Posterior cingulate gyrus (tissue), 11 donors: ENCODE measurements around the gene MMS22L.
"Not testable (repeated sequence)": the region's sequence is repeated elsewhere in the genome, so short reads cannot be mapped to it uniquely, and the experiment has no call there.

ENCODE experiments used
- DNase-seq, 10 donors: peaks; one replicate each; pipeline versions ENCODE4 v3.0.0 to v3.0.0-alpha.2; 2020 to 2021; ENCODE audit warnings: mixed read lengths in 3 of 10
- intact Hi-C: fragments of 100-400 bp; cut with DNase I; formaldehyde crosslinking; loops from one replicate; pipeline ENCODE4 v1.15.1; 2023

The MMS22L gene

DNA sequence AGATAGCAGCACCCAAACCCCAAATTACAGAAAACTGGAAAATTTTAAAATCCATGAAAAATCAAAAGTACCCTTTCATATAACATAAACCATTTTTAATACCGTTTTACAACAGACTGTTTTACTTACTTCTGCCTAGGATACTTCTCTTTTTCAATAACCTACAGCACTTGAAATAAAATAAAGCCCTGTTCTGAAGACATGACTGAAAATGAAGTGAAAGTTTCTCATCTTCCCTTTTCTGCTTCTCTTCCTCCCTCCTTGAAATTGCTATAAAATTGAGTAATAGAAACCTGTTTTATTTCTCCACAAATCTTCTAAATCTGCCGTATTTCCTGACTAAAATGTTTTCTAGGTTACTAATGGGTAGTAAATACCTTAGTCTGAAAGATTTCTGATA is 20.3 kb downstream of the MMS22L start:
- intact Hi-C loops, result no loop called here

DNA sequence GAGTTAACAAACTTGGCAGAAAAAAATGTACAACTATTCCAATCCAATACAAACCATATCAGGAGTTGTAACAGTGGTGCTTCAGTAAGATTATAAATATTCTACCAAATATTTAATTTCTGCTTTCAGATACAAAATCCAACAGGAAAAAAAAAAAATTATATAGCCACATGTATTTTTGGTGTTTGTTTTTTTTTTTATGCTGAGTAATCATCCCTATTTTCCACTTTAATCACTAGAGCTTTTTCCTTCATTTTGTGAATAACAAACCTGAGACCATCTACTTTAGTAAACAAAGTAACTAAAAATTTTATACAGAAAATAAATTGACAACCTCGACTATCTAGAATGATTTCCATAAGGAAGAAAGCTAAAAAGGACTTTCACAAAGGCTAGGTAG is 36.2 kb downstream of the MMS22L start:
- no peak for DNase-seq
- intact Hi-C loops, result no loop called here

More for the DNA sequence above, 20.3 kb downstream of the MMS22L start:
- no peak for DNase-seq

DNA sequence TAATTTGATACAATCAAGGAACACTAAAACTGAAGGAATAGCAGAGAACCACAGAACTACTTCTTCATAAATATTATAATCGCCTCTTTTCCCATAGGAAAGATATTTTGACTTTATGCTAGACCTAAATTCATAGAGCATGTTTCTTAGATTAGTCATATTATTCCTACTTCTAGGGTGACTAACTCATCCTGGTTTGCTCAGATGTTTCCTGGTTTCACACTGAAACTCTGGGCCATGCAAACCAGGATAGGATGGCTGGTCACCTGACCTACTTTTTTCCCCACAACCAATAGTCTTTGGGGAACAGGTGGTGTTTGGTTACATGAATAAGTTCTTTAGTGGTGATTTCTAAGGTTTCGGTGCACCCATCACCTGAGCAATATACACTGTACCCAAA is 42.8 kb downstream of the MMS22L start:
- intact Hi-C loops, result no loop called here
- no peak for DNase-seq

DNA sequence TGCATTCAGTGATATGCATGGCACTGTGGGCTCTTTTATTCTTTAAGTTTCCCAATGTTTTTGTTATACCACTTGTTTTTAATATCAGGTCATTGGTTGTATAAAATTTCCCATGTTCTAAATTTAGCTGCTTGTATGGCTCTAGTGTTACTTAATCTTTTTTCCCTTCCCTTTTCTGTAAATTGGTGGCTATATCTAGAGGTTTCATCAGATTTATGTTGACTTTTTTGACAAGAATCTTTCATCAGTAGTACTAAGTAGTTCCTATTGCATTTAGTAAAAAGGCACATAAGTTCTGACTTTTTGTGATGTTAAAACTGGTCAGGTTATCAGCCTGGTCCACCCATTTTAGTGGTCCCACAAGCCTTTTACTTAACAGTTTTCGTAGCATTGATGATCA is 51.1 kb downstream of the MMS22L start:
- DNase-seq, result no peak
- intact Hi-C loops, result no loop called here

DNA sequence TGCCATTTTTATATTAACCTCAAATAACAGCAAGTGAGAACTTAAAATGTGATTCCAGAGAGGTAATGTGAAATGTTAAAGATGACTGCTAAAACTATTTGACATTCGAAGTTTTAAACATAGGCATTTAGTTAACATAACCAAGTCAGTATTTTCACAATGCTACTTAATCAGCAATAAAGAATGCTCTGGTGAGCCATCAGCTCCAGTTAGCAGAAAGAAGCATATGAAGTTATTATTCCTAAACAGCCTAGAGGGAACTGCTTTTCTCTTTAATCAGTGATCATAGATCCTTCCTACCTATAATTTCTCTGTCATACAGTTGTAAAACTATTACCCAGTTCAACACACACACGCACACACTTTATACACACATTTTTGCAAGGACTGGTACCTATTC is 60.1 kb downstream of the MMS22L start:
- DNase-seq, result no peak
- intact Hi-C loops, result no loop called here

DNA sequence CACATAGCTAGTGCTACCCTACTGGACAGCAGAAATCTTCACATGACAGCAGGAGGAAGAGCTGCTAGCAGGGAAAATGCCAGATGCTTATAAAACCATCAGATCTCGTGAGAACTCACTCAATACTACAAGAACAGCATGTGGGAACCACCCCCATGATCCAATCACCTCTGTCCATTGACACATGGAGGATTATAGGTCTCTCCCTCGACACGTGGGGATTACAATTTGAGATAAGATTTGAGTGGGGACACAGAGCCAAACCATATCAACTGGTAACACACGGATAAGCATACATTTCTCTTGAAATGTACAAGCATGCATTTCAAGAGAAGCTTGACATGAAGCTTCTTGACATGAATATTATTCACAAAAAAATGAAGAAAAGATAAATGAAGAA is 64.1 kb downstream of the MMS22L start:
- DNase-seq, result no peak
- intact Hi-C loops, result loop anchor here (10.0 kb wide), 2 partner anchors 176 to 826 kb away; no protein-coding TSS in a partner anchor

DNA sequence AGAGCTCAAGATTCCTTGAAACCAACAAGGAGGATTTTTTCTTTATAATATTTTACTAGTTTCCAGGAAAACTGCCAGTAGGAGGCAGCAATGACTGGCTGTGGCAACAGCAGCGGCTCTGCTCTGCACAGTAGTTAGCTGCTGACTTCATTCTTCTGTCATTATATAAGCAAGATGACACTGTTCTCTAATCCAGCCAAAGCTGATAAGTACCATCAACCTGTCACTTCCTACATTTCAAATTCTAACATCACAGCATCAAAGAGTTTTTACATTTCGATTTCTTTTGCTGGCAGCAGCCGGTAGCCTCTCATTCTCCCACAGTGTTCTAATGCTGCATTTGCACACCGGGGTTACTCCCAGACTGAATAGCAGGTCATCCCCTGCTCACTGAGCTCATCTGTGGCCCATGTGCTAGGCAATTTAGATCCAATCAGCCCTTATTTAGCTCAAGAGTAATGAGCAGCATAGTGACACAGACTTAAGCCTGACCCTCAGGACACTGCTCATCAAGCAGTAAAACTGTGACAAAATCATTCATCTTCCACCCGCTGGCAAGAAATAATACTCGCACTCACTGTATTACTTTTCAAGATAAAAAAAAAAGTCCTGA is 67.8 kb downstream of the MMS22L start:
- peak in 9 of 10 donors; percentile 40 to 92 (median 53) for DNase-seq
- intact Hi-C loops, result loop anchor here (10.0 kb wide), 2 partner anchors 180 to 830 kb away; no protein-coding TSS in a partner anchor

DNA sequence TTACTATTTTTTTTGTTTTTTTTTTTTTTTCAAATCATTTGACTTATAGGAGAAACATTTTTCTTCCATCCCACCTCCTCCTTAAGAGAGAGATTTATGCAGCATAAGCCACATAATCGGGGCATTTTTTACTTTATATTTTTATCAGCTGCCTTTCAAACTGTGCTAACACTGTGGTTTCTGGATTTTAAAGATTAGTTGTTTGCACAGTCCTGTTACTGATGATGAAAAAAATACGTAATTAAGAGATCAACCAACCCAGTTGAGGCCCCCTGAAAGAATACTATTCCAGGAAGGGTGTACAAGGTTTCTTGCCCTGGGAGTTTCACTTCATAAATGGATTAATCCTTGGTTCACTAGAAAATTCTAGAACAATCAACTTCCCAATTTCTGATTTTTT is 68.3 kb downstream of the MMS22L start:
- intact Hi-C loops, result loop anchor here (10.0 kb wide), 2 partner anchors 180 to 830 kb away; no protein-coding TSS in a partner anchor
- DNase-seq, result no peak

DNA sequence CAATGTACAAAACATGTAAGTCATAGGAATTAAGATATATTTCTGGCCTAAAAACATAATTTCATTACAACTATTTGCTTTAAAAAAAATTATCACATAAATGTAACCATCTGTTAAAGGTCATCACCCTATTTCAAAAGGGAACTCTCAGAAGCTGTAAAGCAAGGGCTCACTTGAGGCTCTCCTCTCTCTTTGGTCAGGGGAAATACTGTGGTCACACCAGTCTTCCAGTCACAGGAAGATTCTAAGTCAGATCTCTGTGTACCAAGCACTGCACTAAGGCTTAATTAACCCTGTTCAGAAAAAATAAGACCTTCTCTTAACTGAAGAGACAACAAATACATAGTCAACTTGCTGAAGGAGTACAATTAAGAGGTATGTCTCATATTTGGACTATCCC is 75.6 kb downstream of the MMS22L start:
- intact Hi-C loops, result no loop called here
- no peak for DNase-seq

DNA sequence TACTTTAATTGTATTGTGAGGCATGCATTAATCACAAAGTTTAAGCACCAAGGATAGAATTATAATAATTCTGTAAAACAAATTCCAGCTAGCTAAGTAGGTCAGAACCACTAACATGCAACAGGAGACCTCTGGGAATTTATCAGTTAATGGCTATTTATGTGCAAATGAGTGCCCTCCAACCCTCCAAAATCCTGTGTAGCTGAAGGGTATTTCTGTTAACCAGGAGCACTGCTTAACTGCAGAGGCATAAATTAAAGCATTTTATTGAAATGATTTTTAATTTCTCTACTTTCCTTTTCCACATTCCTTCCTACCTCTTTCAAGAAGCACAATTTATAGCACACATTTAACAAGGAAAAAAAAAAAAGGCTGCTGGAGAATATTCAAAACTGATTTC is 77.0 kb downstream of the MMS22L start:
- no peak for DNase-seq
- intact Hi-C loops, result no loop called here

DNA sequence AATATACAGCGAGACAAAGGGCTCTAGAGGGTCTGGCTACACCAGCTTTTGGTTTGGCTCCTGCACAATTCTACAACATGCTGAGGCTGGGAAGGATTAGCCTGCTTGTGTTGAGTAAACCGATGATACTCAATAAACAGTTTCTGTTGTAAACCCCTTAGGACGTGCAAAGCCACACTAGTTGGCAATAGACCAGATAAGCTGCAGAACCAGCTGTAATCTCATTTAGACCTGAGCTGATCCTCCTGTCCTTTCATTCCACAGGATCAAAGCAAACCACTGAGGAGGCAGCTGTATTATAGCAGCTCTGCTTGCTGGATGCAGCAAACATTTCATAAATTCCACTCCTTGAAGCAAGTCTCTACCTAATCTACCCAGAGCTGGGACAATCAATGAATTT is 79.7 kb downstream of the MMS22L start:
- intact Hi-C loops, result no loop called here
- no peak for DNase-seq

DNA sequence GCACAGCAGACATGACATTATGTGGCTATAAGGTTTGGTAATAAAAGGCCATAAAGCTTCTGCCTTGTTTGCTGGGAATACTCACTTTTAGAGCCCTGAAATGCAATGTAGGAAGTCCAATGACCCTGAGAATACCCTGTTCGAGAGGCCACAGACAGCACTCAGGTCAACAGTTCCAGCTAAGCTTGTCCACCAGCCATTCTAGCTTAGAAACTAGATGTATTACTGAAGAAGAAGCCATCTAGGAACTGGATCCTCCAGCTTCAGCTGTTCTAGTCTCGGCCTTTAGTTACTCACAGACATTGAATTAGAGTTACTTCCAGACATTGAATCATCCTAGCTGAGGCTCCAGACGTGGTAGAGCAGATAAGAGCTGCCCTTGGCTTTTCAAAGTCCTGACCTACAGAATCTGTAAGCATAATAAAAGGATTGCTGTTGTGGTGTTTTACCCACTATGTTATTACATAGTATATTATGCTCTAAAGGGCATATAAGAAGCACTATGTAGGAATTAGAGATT is 84.9 kb downstream of the MMS22L start:
- DNase-seq, result no peak
- intact Hi-C loops, result no loop called here

DNA sequence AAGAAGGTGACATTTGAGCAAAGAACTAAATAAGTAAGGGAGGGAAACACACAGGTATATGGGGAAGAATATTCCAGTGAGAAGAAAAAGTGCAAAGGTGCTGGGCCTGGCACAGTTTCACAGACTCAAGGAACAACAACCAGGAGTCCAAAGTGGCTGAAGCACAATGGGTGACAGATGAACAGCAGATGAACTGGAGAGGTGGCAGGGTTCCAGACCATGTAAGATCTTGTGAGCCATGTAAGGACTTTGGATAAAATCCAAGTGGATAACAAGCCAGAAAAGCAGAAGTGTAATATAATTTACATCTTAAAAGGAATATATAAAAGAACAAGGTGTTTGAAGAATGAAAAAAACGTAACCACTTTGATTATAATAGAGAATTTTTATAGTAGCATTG is 87.9 kb downstream of the MMS22L start:
- intact Hi-C loops, result no loop called here
- DNase-seq, result no peak

DNA sequence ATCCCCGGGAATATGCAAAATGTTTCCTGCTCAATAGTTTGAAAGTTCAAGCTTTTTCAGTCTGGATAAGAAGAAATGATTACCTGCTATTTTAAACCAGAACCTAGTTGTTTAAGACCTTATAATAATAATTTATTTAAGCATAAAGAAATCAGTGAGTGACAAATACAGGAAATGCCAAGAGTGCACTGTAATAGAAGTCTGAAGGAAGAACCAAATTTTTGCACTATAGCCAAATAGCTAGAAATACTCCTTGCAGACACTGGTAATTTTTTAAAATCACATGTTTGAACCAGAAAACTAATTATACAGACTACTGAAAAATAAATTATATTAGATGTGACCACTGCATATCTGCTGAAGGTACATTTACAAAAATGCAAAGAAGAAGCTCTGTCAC is 93.2 kb downstream of the MMS22L start:
- intact Hi-C loops, result loop anchor here (2.0 to 10.0 kb wide), 3 partner anchors 115 to 1928 kb away; no protein-coding TSS in a partner anchor
- DNase-seq, result no peak

DNA sequence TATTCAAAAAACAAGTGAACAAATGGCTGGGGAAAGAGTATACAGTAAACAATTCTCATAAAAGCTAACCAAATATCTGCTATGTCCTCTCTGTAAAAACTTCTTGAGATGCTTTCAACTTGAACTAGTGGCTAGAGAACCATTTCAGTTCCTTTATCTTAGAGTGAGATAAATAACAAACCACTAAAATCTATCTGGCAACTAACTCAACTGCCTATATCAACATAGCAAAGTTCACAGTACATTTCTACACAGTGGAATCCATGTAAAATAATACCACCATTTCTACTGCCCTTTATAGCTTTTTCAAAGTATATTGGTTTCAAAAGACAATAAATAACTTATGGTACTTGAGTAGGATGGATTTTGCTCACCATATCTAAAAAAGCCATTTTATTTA is 95.1 kb downstream of the MMS22L start:
- DNase-seq, result no peak
- intact Hi-C loops, result loop anchor here (2.0 to 10.0 kb wide), 3 partner anchors 113 to 1929 kb away; no protein-coding TSS in a partner anchor

DNA sequence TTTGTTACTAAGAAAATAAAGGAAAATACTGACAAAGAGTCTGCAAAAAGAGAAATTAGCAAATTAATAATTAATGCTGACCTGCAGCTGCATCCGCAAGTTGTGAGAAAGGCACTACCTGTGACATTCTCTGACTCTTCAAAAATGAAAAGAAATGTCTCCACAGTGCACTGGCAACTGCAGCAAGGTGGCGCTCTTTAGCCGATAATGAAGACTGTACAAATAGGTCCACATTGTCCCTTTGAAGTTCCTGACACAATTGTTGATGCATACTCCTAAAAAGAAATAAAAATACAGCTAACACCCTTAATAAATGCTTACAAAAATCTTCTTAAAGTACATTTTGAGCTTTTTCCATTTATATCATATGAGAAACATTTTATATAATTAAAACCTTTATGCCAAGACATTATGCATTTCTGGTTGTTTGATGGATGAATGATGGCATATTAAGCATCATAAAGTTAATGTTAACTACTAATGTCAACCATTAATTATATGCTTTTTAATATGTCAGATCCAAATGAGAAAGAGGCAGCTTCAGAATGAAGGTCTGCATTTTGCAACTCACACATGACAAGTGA is 96.5 kb downstream of the MMS22L start:
- intact Hi-C loops, result loop anchor here (5.0 to 10.0 kb wide), 2 partner anchors 112 to 1931 kb away; no protein-coding TSS in a partner anchor
- peak; percentile 24 to 92 (median 74) for DNase-seq

DNA sequence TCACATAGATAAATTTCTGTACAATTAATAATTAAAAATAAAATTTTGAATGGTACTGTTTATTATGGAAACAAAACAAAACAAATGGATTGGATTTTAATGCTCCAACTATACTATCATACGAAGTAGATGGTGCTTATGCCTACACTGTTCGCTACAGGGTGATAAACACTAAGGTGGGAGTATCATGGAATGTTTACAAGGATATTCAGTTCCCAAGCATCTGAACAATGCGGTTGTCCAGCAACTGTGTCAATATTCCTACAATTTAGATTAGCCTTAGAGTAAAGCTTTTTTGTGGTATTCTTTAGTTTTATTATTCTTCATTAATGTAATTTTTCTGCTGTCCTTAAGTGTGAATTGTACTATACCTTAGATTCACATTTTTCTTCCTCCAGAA is 105.1 kb downstream of the MMS22L start:
- no peak for DNase-seq
- intact Hi-C loops, result no loop called here

DNA sequence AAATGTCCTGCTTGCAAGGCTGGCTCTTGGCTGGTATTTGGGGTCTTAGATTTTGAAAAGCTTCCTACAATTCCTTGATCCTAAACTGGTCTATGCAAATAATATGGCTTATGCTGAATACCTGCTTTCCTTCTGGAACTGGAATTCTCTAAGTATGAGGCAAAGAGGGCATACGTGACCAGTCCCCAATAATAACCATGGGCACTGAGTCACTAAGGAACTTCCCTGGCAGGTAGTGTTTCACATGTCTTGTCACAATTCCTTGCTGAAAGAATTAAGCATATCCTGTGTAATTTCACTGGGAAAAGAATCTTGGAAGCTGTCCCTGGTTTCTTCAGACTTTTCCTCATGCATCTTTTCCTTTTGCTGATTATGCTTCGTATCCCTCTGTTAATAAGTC is 106.5 kb downstream of the MMS22L start:
- DNase-seq, result no peak
- intact Hi-C loops, result no loop called here

DNA sequence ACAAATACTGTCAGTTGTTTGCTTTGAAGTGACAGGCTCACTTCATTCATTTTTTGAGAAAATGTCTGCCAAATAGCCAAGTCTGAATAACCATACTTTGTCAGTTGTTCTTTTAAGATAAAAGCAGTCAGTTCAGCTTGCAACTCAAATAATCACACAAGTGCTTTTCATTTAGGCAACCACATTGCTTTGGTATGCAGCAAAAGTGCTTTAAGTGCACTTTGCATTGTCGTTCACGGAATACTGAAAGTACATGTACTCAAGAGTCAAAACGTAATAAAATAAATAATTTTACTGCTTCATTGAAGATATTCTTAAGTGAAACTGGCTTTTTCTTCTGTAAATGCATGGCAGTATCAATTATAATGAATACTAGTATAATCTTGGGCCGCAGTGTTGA is 107.2 kb downstream of the MMS22L start:
- DNase-seq, result no peak
- intact Hi-C loops, result no loop called here

DNA sequence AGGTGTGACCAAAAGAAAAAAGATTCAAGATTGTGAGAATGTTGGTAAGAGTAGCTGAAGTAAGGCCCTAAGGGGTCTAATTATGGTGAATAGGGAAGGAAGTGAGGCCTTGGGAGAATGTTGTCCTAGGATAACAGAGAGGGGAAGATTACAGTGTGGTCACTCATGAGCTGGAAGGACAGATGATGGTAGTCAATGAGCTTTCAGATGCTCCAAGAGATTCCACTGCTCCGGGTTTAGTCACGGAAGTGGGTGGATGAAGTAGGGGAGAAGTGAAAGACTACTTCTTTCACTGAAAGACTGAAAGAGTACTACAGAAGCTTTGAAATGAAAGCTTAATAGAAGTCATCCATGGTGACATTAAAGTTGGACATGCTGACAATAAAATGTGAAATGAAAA is 108.5 kb downstream of the MMS22L start:
- intact Hi-C loops, result no loop called here
- no peak for DNase-seq

DNA sequence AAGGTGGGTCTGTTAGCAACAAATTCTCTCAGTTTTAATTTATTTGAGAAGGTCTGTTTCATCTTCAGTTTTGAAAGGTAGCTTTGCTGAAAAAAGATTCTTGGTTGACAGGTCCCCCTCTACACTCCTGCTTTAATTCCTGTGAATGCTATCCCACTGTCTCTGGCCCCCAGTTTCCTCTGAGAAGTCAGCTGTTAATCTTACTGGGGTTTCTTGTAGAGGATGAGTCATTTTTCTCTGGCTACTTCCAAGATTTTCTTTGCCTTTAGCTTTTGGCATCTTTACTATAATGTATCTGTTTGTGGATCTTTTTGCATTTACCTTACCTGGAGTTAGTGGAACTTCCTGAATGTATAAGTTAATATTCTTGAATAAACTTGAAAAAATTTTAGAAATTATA is 122.7 kb downstream of the MMS22L start:
- intact Hi-C loops, result no loop called here
- DNase-seq, result no peak

DNA sequence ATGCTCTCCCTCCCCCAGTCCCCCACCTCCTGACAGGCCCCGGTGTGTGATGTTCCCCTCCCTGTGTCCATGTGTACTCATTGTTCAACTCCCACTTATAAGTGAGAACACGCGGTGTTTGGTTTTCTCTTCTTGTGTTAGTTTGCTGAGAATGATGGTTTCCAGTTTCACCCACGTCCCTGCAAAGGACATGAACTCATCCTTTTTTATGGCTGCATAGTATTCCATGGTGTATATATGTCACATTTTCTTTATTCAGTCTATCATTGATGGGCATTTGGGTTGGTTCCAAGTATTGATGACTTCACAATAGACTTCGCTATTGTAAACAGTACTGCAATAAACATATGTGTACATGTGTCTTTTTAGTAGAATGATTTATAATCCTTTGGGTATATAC is 127.6 kb downstream of the MMS22L start:
- DNase-seq, intact Hi-C loops: not testable (repeated sequence)
